HG03378 (cell line): ENCODE data around the gene CPN1.
"Not testable (repeated sequence)": the region's sequence is repeated elsewhere in the genome, so short reads cannot be mapped to it uniquely, and the experiment has no call there.

ENCODE experiments used
- ATAC-seq: cut with Tn5 transposase; IDR thresholded peaks from one replicate; pipeline ENCODE4 v1.9.1; 2021; ENCODE audit warnings: mild to moderate bottlenecking, moderate library complexity; ENCODE audit not compliant: unreplicated experiment

The CPN1 gene

DNA sequence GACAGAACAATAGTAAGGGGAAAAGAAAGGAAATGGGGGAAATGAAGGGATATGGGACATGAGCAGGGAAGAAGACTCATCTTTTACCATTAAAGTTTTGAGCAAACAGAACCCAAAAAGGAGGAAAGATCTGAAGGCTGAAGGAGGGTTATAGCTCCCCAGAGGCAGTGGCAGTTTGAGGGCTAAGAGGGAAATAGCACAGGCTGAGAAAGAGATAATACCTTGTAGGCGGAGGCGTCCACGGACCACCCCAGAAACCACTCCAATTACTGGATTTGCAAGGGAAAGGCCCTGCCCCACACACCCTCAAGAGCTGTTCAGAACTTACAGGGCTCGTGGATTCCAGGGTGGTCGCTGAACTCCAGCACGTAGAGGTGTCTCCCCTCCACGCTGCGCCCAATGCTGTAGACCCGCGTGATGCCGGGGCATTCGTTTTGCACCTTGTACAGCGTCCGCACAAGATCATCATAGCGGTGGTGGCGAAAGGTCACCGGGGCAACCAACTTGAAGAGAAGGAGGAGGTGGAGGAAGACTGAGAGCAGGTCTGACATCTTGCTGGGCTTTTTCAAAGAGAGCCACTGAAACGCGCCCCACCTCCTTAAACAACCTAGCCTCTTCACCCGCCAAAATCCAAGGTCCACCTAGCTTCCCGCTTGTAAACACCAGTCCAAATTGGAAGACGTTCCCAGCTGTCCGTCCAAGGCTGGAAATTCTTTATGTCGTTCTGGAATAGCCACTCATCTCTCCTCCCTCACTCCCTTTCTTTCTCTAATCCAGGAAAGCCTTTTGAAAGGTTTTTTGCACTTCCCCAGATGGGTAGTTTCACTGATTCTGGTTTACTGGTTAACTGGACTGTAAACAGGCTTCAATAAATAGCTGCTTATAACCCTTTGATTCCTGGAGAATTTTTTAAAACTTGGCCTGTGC is at the start of gene CPN1:
Gene CPN1, minus strand, starts transcription at position 795 of the 927 bp plus-strand sequence. Its CDS starts 244 bp downstream, at position 551.
- no peak for ATAC-seq

DNA sequence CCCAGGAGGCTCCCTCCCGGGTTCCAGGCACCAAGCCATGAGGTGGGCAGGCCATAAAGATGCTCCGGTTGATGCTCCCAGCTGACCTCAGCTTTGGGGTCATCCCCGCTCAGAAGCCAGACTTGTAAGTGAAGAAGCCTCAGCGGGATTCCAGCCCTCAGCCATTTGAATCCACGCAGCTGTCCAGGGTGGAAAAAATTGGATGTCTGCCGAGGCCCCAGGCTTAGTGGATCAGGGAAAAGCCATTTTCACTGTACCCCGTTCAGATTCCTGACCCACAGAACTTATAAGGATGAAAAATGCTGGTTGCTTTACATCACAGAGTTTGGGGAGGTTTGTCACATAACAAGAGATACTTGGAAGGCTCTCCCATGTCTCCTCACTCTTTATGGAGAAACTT is 49.2 kb upstream of the CPN1 start:
- ATAC-seq, result no peak

DNA sequence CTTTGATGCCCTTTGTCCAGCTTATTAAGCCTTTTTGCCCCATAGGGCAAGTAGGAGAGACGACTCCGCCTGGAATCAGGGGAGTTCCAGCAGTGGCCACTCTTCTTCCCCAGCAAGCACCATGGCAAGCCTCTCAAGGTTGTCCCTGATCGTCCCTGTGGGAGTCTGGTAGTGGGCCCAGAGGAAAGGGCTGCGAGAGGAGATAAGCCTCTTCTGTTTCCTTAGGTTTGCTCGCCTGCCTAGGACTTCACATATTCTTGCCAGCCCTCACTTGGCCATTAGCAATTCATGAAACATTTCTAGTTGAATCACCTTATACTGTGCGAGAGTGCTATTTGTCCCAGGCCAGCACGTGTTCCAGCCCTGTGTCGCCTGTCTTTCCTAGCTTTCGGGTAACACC is 47.8 kb upstream of the CPN1 start:
- ATAC-seq, result no peak

DNA sequence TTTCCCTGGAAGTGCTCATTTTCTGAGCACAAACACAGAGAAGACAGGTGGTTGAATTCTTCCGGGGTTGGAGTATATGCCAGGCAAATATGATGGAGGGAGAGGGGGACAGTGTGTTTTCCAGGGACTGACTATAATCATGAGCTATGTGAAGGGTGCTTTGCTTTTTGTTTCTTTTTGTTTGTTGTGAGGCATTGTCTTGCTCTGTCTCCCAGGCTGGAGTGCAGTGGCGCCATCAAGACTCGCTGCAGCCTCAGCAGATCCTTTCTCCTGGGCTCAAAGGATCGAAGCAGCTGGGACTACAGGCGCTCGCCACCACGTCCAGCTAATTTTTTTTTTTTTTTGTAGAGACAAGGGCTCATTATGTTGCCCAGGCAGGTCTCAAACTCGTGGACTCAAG is 47.3 kb upstream of the CPN1 start:
- no peak for ATAC-seq

DNA sequence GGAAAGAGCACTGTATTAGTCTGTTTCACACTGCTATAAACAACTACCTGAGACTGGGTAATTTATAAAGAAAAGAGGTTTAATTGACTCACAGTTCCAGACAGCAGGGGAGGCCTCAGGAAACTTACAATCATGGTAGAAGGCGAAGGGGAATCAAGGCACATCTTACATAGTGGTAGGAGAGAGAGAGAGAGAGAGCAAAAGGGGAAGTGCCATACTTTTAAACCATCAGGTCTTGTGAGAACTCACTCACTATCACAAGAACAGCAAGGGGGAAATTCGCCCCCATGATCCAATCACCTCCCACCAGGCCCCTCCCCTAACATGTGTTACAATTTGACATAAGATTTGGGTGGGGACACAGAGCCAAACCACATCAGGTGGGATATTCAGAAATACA is 43.7 kb upstream of the CPN1 start:
- ATAC-seq, result not testable (repeated sequence)

DNA sequence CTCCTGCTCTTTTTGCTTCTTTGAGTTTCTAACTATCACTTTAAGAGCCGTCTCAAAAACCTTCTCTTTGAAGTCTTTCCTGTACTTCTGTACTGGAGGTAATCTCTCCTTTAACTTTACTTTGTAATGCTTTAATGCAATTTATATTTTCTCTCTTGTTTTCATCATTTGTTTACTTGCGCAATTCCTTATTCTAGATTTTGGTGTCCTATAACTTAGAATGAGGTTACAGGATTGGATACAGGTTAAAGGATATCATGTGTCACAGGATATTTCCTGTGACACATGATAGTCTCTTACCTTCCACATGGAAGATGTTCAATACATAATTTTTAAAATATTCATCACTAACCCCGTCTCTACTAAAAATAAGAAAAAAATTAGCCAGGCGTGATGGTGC is 42.4 kb upstream of the CPN1 start:
- no peak for ATAC-seq

DNA sequence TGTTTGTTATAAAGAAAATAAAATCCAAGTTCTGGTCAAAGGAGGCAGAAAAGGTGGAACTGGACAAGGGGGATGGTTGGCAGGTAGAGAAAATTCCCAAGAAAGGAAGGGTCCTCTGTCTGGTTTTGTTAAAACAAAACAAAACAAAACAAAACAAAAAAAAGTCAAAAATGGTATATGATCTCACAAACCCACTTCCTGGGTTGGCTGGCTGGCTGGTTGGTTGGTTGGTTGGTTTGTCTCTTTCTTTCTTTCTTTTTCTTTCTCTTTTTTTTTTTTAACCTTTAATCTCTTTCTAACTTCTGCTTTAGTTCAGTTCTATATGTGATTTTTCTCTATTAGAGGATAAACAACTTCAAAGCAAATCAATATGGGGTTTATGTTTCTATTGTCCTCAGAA is 41.1 kb upstream of the CPN1 start:
- ATAC-seq, result no peak

DNA sequence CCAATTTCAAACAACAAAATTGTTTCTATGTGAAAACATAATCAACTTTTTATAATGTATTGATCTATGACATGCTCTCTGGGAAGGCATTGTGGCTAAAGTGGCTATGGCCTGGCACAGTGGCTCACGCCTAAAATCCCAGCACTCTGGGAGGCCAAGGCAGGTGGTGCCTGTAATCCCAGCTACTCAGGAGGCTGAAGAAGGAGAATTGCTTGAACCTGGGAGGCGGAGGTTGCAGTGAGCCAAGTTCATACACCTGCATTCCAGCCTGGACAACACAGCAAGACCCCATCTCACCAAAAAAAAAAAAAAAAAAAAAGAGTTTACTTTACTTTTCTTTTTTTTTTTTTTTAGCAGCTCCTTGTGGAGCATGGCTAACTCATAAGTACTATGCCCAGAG is 38.9 kb upstream of the CPN1 start:
- ATAC-seq, result no peak

DNA sequence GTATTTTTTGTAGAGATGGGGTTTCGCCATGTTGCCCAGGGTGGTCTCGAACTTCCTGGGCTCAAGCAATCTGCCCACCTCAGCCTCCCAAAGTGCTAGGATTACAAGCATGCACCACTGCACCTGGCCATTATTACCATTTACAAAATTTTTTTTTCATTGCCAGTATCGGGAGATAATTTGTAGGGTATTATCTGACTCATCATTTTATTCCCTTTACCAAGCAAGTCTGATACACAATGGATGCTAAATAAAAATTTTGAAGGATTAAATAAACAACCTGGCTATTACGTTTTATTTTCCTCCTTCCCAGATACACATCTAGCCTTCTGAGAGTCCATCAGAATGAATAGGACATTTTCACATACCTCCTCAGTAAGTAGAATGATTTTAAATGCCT is 38.1 kb upstream of the CPN1 start:
- ATAC-seq, result no peak

DNA sequence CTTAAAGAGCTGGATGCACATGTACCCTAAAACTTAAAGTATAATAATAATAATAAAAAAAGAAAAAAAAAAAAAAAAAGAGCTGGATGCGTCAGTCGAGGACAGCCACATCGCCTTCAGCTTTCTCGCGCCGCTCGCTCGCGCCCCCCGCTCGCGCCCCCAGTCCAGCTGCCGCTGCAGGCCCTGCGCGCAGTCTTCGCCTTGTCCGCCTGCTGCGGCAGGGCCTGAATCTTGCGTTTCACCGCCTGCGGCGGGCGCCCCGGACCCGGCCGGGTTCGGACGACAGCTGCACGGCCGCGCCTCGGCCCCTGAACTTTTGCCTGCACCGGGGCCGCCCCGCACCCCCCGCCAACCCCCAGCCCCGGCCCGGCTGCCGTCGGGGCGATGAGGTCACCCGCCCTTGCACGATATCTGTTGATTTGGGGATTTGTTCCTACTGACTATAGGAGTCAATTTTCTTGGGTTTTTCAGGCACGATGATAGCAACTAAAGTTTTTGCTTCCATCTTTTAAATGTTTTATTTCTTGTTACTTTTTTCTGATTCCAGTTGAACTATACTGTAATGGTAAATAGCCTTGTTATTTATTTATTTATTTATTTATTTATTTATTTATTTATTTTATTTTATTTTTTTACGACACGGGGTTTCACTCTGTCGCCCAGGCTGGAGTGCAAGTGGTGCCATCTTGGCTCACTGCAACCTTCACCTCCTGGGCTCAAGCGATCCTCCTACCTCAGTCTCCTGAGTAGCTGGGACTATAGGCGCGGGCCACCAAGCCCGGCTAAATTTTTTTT is 33.5 kb upstream of the CPN1 start:
- no peak for ATAC-seq

DNA sequence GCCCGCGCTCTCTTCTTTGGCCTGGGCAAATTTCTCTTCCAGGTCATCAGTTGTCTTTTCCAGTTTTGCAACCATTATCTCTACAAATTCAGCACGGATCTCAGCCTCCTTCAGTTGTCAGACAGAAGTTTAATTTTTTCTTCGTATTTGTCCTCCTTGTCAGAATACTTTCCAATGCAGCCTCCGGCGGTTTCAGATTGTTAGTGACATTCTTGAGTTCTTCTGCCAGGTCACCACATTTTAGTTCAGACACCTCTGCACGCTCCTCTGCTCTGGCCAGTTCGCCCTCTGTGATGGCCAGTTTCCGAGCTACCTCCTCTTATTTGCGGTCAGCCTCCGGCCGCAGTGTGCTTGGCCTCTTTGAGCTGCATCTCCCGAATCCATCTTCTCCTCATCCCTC is 32.8 kb upstream of the CPN1 start:
- no peak for ATAC-seq

DNA sequence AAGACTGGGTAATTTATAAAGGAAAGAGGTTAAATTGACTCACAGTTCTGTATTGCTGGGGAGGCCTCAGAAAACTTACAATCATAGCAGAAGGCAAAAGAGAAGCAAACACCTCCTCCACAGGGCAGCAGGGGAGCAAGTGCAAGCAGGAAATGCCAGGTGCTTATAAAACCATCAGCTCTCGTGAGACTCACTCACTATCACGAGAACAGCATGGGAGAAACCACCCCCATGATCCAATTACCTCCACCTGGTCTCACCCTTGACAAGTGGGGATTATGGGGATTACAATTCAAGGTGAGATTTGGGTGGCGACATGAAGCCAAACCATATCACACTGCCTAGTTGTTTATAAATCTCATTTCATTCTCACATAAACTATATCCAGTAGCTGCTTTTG is 28.0 kb upstream of the CPN1 start:
- no peak for ATAC-seq

DNA sequence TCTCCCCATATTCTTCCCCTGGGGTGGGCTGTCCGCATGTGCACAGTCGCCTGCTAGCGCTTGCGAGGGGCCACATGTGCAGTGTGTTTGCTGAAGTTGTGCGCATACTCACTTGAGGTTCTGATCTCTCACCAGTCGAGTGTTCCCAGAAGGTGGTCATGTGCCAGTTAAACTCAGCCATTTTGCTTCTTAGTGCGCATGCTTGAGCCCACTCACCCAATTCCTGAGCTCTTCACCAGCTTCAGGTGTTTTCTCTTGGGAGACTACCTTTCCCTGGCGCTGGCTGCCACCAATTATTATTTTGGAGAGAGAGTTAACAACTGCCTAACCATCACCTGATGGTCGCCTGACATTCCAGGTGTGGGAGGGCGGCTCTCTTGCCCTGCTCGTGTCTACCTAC is 25.2 kb upstream of the CPN1 start:
- ATAC-seq, result no peak

DNA sequence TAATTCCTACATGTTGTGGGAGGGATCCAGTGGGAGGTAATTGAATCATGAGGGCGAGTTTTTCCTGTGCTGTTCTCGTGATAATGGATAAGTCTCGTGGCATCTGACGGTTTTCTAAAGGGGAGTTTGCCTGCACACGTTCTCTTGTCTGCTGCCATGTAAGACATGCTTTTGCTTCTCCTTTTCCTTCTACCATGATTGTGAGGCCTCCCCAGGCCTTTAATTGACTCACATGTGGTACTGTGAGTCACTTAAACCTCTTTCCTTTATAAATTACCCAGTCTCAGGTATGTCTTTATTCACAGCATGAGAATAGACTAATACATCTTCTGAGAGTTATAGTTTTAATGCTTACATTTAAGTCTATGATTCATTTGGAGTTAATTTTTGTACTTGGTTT is 22.6 kb upstream of the CPN1 start:
- ATAC-seq, result no peak

DNA sequence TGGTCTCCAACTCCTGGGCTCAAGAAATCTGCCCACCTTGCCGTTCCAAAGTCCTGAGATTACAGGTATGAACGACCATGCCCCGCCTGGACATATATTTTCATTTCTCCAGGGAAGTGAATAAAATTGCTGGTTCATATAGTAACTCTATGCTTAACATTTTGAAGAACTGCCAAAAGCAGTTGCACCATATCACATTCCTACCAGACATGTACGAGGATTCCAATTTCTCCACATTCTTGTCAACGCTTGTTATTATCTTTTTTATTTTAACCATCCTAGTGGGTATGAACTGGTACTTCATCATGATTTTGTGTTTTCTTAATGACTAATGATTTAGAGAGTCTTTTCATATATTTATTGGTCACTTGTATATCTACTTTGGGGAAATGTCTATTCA is 21.9 kb upstream of the CPN1 start:
- no peak for ATAC-seq

DNA sequence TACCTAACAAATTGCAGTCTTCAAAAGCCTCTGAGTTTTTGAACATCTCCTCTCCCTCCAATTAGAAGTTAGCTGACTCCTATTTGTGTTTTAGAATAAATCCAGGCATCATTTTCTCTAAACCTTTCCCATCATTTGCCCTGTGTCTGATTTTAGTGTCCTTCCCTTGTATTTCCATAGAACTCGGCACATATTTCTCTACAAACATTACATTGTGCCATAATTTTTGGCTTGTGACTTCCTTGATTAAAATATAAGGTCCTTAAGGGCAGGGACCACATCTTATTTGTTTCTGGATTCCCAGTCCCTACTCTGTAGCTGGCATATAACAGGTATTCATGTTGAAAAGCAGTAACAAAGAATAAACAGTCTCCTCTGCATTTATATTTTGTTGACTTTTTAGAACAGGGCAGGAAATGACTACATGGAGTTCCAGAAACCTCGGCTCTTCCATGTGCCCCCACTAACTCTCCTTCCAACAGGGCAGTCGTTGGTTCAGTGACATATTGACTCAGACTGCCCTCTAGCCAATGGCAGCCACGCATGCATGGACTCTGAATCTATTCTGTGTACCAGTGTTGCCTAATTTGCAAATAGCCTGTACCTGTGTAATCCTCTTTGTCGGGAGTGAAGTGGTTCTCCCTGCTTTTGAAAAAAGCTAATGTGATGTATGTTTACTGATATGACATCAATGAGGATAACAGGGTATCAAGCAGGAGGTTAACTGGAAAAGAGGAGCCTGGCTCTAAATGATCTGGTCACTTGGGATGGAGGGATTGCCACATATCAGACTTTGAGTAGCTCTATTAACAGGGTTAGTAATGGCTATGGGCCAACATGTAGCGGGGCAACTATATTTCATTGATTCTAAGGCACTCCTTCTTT is 19.8 kb upstream of the CPN1 start:
- no peak for ATAC-seq

DNA sequence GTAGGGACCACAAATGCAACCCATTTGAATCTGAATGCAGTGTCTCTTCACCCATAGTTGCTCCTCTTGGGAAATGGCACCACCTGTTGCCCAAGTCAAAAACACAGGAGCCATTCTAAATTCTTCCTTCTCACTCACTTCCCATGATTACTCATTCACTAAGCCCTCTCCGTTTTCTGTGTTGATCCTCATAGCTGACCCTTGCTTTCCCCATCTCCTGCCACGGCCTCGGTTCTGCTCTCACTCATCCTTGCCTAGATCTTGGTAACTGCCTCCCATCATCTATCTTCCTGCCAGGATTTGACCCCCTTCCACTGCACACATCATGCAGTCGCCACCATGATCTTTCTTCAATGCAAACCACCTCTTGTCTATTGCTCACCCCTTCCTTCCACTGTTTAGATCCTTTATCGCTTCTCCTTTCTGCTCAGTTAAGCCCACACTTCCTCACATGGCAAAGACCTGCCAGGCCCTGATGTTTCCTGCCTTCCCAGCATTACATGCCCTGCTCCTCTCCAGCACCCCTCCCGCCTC is 19.0 kb upstream of the CPN1 start:
- no peak for ATAC-seq

DNA sequence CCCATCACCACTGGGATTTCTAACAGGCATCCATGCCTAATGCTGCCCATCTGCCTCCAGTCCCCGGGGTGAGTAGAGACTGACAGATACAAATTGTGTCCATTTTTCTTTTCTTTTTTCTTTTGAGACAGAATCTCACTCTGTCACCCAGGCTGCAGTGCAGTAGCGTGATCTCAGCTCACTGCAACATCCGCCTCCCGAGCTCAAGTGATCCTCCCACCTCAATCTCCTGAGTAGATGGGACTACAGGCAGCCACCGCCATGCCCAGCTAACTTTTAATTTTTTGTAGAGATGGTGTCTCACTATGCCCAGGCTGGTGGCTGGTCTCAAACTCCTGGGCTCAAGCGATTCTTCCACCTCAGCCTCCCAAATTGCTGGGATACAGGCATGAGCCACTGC is 7.6 kb upstream of the CPN1 start:
- no peak for ATAC-seq

DNA sequence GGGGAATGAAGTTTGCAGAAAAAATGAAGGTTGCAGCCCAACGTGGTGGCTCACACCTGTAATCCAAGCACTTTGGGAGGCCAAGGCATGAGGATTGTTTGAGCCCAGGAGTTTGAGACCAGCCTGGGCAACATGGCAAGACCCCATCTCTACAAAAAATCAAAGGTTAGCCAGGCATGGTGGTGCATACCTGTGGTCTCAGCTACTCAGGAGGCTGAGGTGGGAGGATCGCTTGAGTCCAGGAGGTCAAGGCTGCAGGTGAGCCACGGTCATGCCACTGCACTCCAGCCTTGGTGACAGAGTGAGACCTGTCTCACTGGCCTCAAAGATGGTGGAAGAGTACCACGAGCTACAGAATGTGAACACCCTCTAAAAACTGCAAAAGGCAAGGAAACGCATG is 5.0 kb upstream of the CPN1 start:
- ATAC-seq, result not testable (repeated sequence)

DNA sequence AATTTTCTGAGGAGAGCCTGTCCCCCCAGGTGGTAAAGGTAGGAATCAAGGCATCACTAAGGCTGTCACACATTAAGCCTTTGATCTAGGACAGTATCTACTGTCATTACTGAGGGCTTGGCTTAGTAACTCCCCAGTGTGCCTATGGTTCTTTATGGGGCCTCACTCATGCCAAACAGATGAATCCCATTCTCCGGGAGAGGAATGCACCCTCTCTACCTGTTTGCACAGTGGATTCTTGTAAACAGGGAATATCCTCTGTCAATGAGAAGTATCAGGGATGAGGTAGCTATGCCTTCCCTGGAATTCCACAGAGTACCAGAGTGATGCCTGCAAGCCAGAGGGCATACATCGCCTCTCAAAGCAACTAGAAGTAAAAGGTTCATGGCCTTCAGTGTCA is 3.9 kb upstream of the CPN1 start:
- no peak for ATAC-seq

DNA sequence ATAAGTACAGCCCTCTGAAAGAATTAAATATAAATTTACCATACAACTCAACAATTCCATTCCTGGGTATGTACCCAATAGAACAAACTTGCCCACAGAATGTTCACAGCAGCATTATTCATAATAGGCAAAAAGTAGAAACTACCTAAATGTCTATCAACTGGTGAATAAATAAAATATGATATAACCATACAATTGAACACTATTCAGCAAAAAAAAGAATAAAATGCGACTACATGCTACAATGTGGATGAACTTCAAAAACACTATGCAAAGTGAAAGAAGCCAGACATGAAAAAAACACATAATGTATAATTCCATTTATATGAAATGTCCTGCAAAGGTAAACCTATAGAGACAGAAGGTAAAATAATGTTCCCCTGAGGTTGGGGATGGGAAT is 2.0 kb upstream of the CPN1 start:
- ATAC-seq, result no peak
